Loucy (cell line): Measurements from ENCODE around the gene MYPOP.

ENCODE experiments used
- CTCF ChIP-seq: fragments of 200-600 bp; sonication (generic); conservative IDR thresholded peaks from 2 replicates; pipeline ENCODE4 v1.5.1; 2014; ENCODE audit warnings: mild to moderate bottlenecking, antibody characterized with exemption, low read length
- EZH2phosphoT487 ChIP-seq: fragments of 200-600 bp; IDR thresholded peaks from 2 replicates; pipeline ENCODE4 v1.6.1; 2018; ENCODE audit warnings: antibody characterized with exemption, mild to moderate bottlenecking, moderate library complexity, borderline replicate concordance

GRCh38 chr19:45872095-45872919 is 30.1 kb downstream of the MYPOP start:
- TF ChIP-seq CTCF (no peak), EZH2phosphoT487 (no peak)
